IMR-90 (cell line): ENCODE results near the gene GATAD2A.

ENCODE experiments used
- BHLHE40 ChIP-seq: fragments of 150-350 bp; IDR thresholded peaks from 2 replicates; pipeline ENCODE4 v1.6.1; 2016; ENCODE audit warnings: mild to moderate bottlenecking, low read depth, low read length
- ELK1 ChIP-seq: fragments of 150-350 bp; IDR thresholded peaks from 2 replicates; pipeline ENCODE4 v1.6.1; 2016; ENCODE audit warnings: low read depth, mild to moderate bottlenecking, low read length, moderate library complexity, borderline replicate concordance
- MAZ ChIP-seq: IDR thresholded peaks from 2 replicates; pipeline ENCODE4 v1.6.1; 2012; ENCODE audit warnings: low read depth, mild to moderate bottlenecking, low read length, improper control_type of control experiment, moderate library complexity, borderline replicate concordance
- MXI1 ChIP-seq: IDR thresholded peaks from 2 replicates; pipeline ENCODE4 v1.6.1; 2012; ENCODE audit warnings: low read depth, mild to moderate bottlenecking, low read length, moderate library complexity, borderline replicate concordance
- POLR2A ChIP-seq: IDR thresholded peaks from 2 replicates; pipeline ENCODE4 v1.6.1; 2012; ENCODE audit warnings: mild to moderate bottlenecking, low read depth, low read length
- RCOR1 ChIP-seq: IDR thresholded peaks from 2 replicates; pipeline ENCODE4 v1.6.1; 2012; ENCODE audit warnings: mild to moderate bottlenecking, low read length, improper control_type of control experiment; ENCODE audit not compliant: insufficient replicate concordance
- RFX5 ChIP-seq: IDR thresholded peaks from 2 replicates; pipeline ENCODE4 v1.8.0; 2012; ENCODE audit warnings: low read depth, mild to moderate bottlenecking, low read length, moderate library complexity
- TF ChIP-seq, protein P1 (sequence below): conservative IDR thresholded peaks from 2 replicates; pipeline ENCODE4 v1.5.1; 2012; ENCODE audit warnings: mild to moderate bottlenecking, low read depth, low read length, improper control_type of control experiment
- TF ChIP-seq, protein P2 (sequence below): fragments of 150-350 bp; IDR thresholded peaks from 2 replicates; pipeline ENCODE4 v1.6.1; 2017; ENCODE audit warnings: mild to moderate bottlenecking, antibody characterized with exemption, low read length, low read depth

DNA sequence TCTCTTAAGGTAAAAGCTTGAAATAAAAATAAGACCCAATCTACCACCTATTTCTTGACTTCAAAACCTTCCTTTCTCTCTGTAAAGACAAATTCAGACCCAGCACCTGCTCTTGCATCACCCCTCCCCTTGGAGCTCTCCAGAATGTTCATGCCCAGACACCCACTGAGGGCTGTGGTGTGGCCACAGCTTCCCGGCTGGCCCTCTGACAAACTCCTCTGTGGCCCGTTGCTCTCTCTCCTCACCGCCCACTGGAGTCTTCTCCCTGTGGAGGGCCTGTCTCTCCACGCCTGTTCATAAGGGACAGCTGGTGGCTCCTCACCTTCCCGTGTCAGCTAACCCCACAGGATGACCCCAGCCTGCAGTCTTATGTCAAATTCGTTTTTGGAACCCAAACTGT lies 60.7 kb downstream of the GATAD2A start:
- TF ChIP-seq, protein P1, sequence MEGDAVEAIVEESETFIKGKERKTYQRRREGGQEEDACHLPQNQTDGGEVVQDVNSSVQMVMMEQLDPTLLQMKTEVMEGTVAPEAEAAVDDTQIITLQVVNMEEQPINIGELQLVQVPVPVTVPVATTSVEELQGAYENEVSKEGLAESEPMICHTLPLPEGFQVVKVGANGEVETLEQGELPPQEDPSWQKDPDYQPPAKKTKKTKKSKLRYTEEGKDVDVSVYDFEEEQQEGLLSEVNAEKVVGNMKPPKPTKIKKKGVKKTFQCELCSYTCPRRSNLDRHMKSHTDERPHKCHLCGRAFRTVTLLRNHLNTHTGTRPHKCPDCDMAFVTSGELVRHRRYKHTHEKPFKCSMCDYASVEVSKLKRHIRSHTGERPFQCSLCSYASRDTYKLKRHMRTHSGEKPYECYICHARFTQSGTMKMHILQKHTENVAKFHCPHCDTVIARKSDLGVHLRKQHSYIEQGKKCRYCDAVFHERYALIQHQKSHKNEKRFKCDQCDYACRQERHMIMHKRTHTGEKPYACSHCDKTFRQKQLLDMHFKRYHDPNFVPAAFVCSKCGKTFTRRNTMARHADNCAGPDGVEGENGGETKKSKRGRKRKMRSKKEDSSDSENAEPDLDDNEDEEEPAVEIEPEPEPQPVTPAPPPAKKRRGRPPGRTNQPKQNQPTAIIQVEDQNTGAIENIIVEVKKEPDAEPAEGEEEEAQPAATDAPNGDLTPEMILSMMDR = no peak
- TF ChIP-seq POLR2A (no peak), MAZ (no peak), RFX5 (no peak), BHLHE40 (no peak), MXI1 (no peak), RCOR1 (no peak), ELK1 (no peak)
- TF ChIP-seq, protein P2, sequence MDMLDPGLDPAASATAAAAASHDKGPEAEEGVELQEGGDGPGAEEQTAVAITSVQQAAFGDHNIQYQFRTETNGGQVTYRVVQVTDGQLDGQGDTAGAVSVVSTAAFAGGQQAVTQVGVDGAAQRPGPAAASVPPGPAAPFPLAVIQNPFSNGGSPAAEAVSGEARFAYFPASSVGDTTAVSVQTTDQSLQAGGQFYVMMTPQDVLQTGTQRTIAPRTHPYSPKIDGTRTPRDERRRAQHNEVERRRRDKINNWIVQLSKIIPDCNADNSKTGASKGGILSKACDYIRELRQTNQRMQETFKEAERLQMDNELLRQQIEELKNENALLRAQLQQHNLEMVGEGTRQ = no peak
